Measurements from ENCODE around the gene TLE1.
"Not testable (repeated sequence)": the region's sequence is repeated elsewhere in the genome, so short reads cannot be mapped to it uniquely, and the experiment has no call there.

The TLE1 gene

GRCh38 chr9:81598811-81599210 lies 90.5 kb downstream of the TLE1 start:
- no peak for DNase-seq

GRCh38 chr9:81598123-81598497 lies 91.2 kb downstream of the TLE1 start:
- DNase-seq: no peak

DNA sequence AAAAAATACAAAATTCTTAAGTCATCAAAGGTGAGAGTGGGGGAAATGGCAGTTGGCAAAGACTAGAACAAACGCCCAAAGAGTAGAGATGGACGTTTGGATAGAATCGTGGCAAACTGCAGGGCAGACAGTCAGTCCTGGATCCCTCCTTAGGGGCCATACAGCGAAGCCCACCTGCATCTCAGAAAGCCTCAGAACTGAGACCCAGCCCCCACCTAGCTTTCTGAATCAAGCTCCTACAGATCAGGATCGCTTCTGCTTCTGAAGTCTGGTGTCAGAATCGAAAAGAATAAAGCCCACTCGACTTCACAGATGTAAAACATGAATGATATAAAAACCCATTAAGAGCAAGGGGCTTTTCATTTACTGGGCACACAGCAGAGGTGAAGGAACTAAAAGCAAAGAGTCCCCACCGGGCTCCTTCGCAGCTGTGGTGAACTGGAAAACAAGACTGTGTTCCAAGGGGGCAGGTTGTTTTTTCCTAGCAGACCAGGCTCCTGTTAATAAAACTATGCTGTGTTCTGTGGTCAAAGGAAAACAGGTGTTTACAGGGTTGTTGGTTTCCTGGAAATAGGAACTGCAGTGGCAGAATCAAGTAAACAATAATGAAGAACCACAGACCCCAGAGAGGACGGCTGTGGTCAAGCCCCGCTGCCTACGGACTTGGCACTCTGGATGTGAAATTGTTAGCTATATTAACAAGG lies 91.8 kb downstream of the TLE1 start:
- DNase-seq: no peak

GRCh38 chr9:81596679-81597418 lies 92.5 kb downstream of the TLE1 start:
- DNase-seq: no peak

- no peak for DNase-seq
Observed at GRCh38 chr9:81595887-81596543, 93.3 kb downstream of the TLE1 start.

- DNase-seq: not testable (repeated sequence)
Observed at GRCh38 chr9:81595293-81595692, 94.1 kb downstream of the TLE1 start.

DNA sequence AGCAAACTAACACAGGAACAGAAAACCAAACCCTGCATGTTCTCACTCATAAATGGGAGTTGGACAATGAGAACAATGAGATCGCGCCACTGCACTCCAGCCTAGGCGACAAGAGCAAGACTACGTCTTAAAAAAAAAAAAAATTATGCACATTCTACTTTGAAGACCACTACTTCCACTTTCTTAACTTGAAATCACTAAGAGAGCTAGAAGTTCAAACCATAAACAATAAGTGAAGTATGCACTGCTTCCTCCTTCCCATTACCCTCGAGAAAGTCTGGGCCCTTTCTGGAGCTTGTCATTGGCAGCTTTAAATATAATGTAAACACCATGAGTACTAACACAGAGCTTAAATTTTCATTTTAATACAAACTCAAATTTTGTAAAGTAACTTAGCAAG lies 94.9 kb downstream of the TLE1 start:
- DNase-seq: no peak

DNA sequence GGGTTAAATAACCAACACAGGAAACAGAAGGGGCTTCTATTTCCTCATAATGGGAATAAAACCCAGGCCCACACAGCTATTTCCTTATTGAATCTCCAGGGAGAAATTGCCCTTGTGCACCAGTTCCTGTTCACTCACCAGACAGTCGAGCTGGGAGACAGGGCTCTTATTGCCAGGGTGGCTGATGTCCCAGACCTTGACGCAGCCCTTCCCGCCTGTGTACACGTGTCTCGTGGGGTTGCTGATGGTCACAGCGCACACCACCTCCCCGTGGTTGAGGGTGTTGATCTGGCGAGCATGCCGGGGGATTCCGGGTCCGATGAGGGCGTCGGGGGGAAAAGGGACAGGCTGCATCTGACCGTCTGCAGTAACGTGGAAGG lies 96.5 kb downstream of the TLE1 start:
- no peak for DNase-seq

- no peak for DNase-seq
Observed at GRCh38 chr9:81591791-81592190, 97.6 kb downstream of the TLE1 start.

GRCh38 chr9:81590688-81591087 lies 98.7 kb downstream of the TLE1 start:
- no peak for DNase-seq

GRCh38 chr9:81589819-81590218 lies 99.5 kb downstream of the TLE1 start:
- DNase-seq: no peak

- DNase-seq: no peak
Observed at GRCh38 chr9:81589392-81589791, 100.0 kb downstream of the TLE1 start.

- DNase-seq: no peak
Observed at GRCh38 chr9:81588148-81588871, 101.0 kb downstream of the TLE1 start.

DNA sequence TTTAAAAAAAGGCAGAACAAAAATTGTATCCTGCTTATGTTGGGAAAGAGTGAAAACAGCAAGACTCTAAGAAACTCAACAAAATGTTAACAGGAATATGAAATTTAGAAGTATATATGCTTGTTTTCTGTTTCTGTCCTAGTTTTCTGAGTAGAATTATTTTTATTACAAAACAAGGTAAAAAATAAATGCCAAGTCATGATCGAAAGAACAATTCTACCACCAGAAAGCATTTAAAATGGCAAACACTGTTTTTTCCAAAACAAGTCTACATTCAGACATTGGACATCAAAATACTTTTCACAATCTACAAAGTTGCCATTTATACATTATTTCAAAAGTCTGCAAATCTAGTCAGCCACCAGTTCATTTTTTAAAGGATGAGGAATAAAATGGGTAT lies 102.6 kb downstream of the TLE1 start:
- no peak for DNase-seq

DNA sequence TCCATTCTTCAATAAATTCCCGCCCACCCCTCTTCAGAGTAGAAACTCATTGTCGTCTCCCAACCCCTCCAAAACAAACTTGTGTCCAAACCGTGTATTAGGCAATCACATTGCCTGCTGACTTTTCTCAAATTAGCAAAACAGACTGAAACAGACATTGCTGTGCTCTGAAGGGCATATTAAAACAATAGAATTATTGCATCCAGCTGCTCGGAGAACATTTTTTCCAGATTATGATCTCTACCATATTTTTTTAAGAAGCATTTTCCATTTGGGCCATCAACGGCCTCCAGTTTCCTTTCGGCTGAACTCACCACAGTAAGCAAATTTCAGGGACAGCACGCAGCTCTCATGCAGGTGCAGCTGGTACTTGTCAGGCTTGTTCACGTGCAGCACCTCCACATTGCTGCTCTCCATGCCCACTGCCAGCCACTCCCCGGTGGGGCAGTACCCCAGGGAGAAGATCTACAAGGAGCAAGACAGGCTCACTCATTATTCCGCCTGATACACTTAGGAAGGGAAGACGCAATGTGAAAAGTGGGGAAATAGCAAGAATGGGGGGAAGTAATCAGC lies 104.1 kb downstream of the TLE1 start:
- no peak for DNase-seq

- DNase-seq: no peak
Observed at GRCh38 chr9:81584099-81584498, 105.2 kb downstream of the TLE1 start.

DNA sequence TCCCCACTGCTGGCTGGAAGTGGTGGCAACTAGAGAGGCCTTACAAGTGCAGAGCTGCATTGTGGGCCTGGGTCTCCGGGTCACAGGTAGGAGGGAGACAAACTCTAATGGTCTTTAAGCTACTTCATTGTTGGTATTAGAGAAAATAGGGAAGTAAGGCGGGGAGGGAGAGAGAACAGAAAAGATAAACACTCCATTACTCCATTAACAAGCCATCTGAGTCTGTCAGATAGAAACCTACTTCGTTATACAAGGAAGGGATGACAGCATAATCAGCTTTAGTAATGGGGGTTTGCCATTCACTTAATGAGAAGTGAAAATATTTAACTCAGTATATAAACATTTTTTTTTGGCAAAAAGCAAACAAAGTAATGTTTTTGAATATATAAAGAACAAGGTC lies 107.4 kb downstream of the TLE1 start:
- DNase-seq: no peak

DNA sequence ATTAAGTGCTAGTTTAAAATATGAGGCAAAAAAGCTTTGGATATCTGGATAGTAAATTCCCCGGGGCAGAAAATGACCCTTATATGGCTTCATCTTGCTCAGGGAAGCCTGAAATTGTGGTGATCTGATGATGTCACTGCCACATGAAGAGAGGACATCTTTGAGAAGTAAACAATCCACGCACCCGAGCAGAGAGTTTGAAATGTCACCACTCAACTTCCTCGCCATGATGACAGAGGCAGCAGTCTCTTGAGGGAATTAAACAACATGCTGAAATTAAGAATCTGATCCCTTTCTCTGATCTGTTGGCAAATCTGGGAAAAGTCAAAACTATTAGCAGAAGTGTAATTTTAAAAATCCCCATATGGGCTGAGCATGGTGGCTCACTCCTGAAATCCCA lies 110.0 kb downstream of the TLE1 start:
- no peak for DNase-seq

DNA sequence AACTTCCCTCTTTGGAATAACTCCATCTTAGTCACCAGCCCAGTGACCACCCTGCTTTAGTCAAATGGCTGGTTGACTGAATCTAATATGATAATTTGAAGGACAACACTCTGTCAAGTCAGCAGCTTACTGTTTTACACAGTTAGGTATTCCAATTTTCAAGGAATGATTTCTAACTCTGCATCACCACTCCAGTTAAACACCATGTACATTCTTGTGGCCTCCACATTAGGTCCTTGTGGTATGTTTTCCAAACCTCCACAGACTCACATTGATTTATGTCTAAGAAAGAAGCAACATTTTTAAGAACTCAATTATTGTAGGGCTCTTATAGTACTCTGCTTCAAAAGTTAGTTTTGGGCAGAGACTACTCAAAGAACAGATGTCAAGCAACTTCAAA lies 110.7 kb downstream of the TLE1 start:
- DNase-seq: no peak

- DNase-seq: no peak
Observed at GRCh38 chr9:81575956-81576355, 113.4 kb downstream of the TLE1 start.

- no peak for DNase-seq
Observed at GRCh38 chr9:81574405-81574804, 114.9 kb downstream of the TLE1 start.

GRCh38 chr9:81573415-81574321 lies 115.7 kb downstream of the TLE1 start:
- no peak for DNase-seq

All from CD4-positive, alpha-beta T cell treated with Interferon gamma for 1 hour (primary cell).